Ramos (cell line): ENCODE data around the gene RASAL1.
"Not testable (repeated sequence)": the region's sequence is repeated elsewhere in the genome, so short reads cannot be mapped to it uniquely, and the experiment has no call there.

Source experiments
- in situ Hi-C: fragments of 300-500 bp; cut with MboI; formaldehyde crosslinking; loops from one replicate; pipeline ENCODE4 v1.14.3; 2022; ENCODE audit warnings: low sequenced_read_pairs; ENCODE audit not compliant: unreplicated experiment

The RASAL1 gene

GRCh38 chr12:113127791-113128199, 7.8 kb downstream of the RASAL1 start:
- in situ Hi-C loops = no loop called here

- in situ Hi-C loops = no loop called here
These were observed 14.7 kb downstream of the RASAL1 start for GRCh38 chr12:113120670-113121370.

- in situ Hi-C loops = no loop called here
These were observed 15.4 kb downstream of the RASAL1 start for GRCh38 chr12:113119980-113120669.

- in situ Hi-C loops = no loop called here
These were observed 17.4 kb downstream of the RASAL1 start for GRCh38 chr12:113118142-113118541.

- in situ Hi-C loops = not testable (repeated sequence)
These were observed 17.9 kb downstream of the RASAL1 start for GRCh38 chr12:113117684-113118083.

- in situ Hi-C loops = no loop called here
These were observed 18.7 kb downstream of the RASAL1 start for GRCh38 chr12:113116875-113117274.

- in situ Hi-C loops = no loop called here
These were observed 20.0 kb downstream of the RASAL1 start for GRCh38 chr12:113115455-113116126.

- in situ Hi-C loops = no loop called here
These were observed 20.9 kb downstream of the RASAL1 start for GRCh38 chr12:113114447-113115178.

DNA sequence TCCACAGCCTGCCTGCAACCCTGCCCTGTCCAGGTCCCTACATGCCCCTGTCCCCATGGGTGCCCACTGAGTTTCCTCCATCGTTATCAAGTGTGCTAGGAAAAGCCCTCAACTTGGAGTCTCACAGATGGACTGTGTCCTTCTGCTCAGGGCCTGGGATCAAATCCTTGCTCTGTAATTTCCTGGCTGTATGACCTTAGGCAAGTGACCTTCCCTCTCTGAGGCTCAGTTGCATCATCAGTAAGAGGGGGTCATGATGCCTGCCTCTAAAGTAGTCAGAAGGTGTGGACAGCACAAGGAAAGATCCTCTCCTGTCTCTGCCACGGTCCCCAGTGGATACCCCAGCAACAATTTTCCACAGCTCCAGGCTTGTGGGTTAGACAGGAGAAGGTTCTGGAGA, 22.2 kb downstream of the RASAL1 start:
- in situ Hi-C loops = no loop called here

DNA sequence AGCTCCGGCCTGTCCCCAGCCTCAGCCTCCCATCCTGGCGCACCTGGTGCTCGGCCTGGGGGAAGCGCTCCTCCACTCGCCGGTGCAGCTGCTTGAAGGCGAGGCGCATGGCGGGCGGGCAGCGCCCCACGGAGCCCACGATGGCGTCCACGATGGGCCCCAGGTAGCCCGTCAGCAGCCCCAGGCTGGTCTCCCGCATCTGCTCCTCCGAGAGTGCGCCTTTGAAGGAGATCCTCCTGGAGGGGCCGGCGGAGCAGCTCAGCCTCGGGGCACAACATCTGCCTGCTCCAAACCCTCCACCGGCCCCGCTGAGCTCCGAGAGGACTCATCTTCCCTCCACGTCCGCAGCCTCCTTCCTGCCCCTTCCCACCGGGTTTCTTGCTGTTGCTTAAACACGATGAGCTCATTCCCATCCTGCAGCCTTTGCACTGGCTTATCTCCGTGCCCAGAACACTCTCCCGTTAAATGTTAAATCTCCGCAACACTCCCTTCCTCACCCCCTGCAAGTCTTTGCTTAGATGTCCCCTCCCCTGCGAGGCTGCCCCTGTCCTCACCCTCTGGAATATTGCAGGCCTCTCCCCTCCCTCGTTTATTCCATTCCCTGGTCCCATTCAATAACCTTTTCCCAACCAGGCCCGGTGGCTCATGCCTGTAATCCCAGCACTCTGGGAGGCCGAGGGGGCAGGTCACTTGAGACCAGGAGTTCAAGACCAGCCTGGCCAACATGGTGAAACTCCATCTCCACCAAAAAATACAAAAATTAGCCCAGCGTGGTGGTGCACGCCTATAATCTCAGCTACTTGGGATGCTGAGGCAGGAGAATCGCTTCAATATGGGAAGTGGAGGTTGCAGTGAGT, 23.3 kb downstream of the RASAL1 start:
- in situ Hi-C loops = no loop called here

GRCh38 chr12:113111247-113111646, 24.3 kb downstream of the RASAL1 start:
- in situ Hi-C loops = no loop called here

- in situ Hi-C loops = no loop called here
These were observed 25.5 kb downstream of the RASAL1 start for GRCh38 chr12:113109872-113110599.

- in situ Hi-C loops = no loop called here
These were observed 26.2 kb downstream of the RASAL1 start for GRCh38 chr12:113109360-113109759.

DNA sequence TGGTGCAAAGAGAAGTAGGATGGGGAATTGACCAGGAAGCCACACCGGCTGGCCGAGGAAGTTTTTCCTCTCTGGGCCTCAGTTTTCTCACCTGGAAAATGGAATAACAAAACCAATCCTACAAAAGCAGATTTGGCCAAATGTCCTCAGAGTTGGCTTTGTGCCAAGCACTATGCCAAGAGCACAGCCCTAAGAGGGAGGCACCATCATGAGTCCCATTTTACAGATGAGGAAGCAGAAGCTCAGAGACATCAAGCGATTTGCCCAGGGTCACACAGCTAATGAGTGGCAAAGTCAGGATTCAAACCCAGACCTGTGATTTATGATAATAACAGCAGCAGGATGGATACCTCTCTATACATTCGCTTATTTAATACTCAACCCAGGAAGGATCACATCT, 27.3 kb downstream of the RASAL1 start:
- in situ Hi-C loops = no loop called here

GRCh38 chr12:113106361-113106760, 29.2 kb downstream of the RASAL1 start:
- in situ Hi-C loops = no loop called here

GRCh38 chr12:113105606-113106271, 29.8 kb downstream of the RASAL1 start:
- in situ Hi-C loops = no loop called here

- in situ Hi-C loops = no loop called here
These were observed 30.5 kb downstream of the RASAL1 start for GRCh38 chr12:113104953-113105510.

DNA sequence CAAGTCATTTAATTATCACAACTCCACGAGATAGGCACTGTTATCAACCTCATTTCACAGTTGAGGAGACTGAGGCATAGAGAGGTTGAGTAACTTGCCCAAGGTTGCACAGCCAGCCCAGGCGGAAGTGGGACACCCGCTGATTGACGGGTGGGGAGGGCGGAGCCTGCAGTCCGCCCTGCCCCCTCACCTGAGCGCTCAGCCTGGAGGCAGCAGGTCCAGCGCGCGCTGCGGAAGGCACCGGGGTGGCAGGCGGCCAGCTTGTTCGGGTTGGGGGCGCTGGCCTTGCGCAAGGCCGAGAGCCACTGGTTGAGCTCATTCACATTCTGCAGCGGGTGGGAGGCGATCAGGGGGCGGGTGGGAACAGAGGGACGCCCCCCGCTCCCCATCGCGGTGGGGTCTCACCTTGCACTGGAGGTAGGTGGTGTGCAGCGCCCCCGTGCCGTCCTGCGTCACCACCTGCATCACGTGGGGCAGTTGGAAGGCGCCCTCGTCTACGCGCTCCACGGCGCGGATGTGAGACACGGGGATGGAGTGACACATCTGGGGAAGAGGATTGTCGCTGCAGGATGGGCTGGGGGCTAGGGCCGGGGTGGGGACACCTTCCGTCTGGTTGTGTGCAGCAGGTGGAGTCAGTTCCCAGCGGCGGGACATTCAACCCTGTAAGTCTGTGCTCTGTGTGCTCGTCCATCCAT, 31.7 kb downstream of the RASAL1 start:
- in situ Hi-C loops = no loop called here
